GM19099 (cell line): ENCODE data around the gene VAX1.

Experiments used
- POLR2A ChIP-seq: IDR thresholded peaks from 3 replicates; pipeline ENCODE4 v1.6.1; 2011; ENCODE audit warnings: low read depth; ENCODE audit not compliant: insufficient read length; ENCODE audit errors: extremely low read depth

Gene VAX1

GRCh38 chr10:117143103-117143823 lies 5.2 kb upstream of the VAX1 start:
- no peak for TF ChIP-seq POLR2A

GRCh38 chr10:117140525-117140902 lies 2.4 kb upstream of the VAX1 start:
- no peak for TF ChIP-seq POLR2A

GRCh38 chr10:117139581-117140524 lies 1.8 kb upstream of the VAX1 start:
- TF ChIP-seq POLR2A: no peak

- TF ChIP-seq POLR2A: no peak
These were observed 939 bp upstream of the VAX1 start for GRCh38 chr10:117138838-117139580.

- TF ChIP-seq POLR2A: no peak
These were observed 799 bp downstream of the VAX1 start for GRCh38 chr10:117137031-117137910.

GRCh38 chr10:117136391-117136975 lies 1.6 kb downstream of the VAX1 start:
- TF ChIP-seq POLR2A: no peak

- no peak for TF ChIP-seq POLR2A
These were observed 2.5 kb downstream of the VAX1 start for GRCh38 chr10:117135480-117136140.

GRCh38 chr10:117135026-117135372 lies 3.1 kb downstream of the VAX1 start:
- no peak for TF ChIP-seq POLR2A

GRCh38 chr10:117134306-117135025 lies 3.6 kb downstream of the VAX1 start:
- TF ChIP-seq POLR2A: no peak

GRCh38 chr10:117134056-117134305 lies 4.1 kb downstream of the VAX1 start:
- no peak for TF ChIP-seq POLR2A

GRCh38 chr10:117133273-117134055 lies 4.6 kb downstream of the VAX1 start:
- no peak for TF ChIP-seq POLR2A

GRCh38 chr10:117132751-117133231 lies 5.3 kb downstream of the VAX1 start:
- TF ChIP-seq POLR2A: no peak
